Measurements from ENCODE around the gene CARMIL1.

Gene CARMIL1

GRCh38 chr6:25360621-25361020, 81.4 kb downstream of the CARMIL1 start:
- no peak overlapping the region for H3K27ac ChIP-seq (ENCODE audit: low read depth, low read length)
- H3K9ac ChIP-seq (ENCODE audit: low read length): no peak overlapping the region

GRCh38 chr6:25363427-25363826, 84.3 kb downstream of the CARMIL1 start:
- Histone ChIP-seq H3K9me3 (ENCODE audit: low read length) (no peaks in the 10 kb centered on the region), H3K9ac (ENCODE audit: low read length) (no peak overlapping the region), H3K27me3 (ENCODE audit: control insufficient read depth in 1 of 2, insufficient read depth in 2 of 2, low read length in 2 of 2) (no peaks in the 10 kb centered on the region), H3K36me3 (ENCODE audit: insufficient read depth, low read length) (no peaks in the 10 kb centered on the region), H3K27ac (ENCODE audit: low read depth, low read length) (no peak overlapping the region), H3K4me3 (ENCODE audit: low read depth in 1 of 2, low read length in 2 of 2) (no peak overlapping the region), H3K4me1 (ENCODE audit: insufficient read depth, low read length) (no peaks in the 10 kb centered on the region)

More at GRCh38 chr6:25360621-25361020, 81.4 kb downstream of the CARMIL1 start:
- H3K36me3 ChIP-seq (ENCODE audit: insufficient read depth, low read length): no peaks in the 10 kb centered on the region
- no peaks in the 10 kb centered on the region for H3K9me3 ChIP-seq (ENCODE audit: low read length)
- H3K4me3 ChIP-seq (ENCODE audit: low read depth in 1 of 2, low read length in 2 of 2): no peak overlapping the region
- no peaks in the 10 kb centered on the region for H3K27me3 ChIP-seq (ENCODE audit: control insufficient read depth in 1 of 2, insufficient read depth in 2 of 2, low read length in 2 of 2)
- no peaks in the 10 kb centered on the region for H3K4me1 ChIP-seq (ENCODE audit: insufficient read depth, low read length)

GRCh38 chr6:25365154-25365553, 86.0 kb downstream of the CARMIL1 start:
- Histone ChIP-seq H3K9me3 (ENCODE audit: low read length) (no peaks in the 10 kb centered on the region), H3K4me1 (ENCODE audit: insufficient read depth, low read length) (no peaks in the 10 kb centered on the region)

GRCh38 chr6:25366903-25367545, 87.8 kb downstream of the CARMIL1 start:
- Histone ChIP-seq H3K4me3 (ENCODE audit: low read depth in 1 of 2, low read length in 2 of 2) (no peak overlapping the region), H3K4me1 (ENCODE audit: insufficient read depth, low read length) (no peaks in the 10 kb centered on the region), H3K9ac (ENCODE audit: low read length) (no peak overlapping the region), H3K9me3 (ENCODE audit: low read length) (no peaks in the 10 kb centered on the region), H3K36me3 (ENCODE audit: insufficient read depth, low read length) (no peaks in the 10 kb centered on the region), H3K27me3 (ENCODE audit: control insufficient read depth in 1 of 2, insufficient read depth in 2 of 2, low read length in 2 of 2) (no peaks in the 10 kb centered on the region), H3K27ac (ENCODE audit: low read depth, low read length) (no peak overlapping the region)

More at GRCh38 chr6:25365154-25365553, 86.0 kb downstream of the CARMIL1 start:
- Histone ChIP-seq H3K4me3 (ENCODE audit: low read depth in 1 of 2, low read length in 2 of 2) (no peak overlapping the region), H3K36me3 (ENCODE audit: insufficient read depth, low read length) (no peaks in the 10 kb centered on the region), H3K9ac (ENCODE audit: low read length) (no peak overlapping the region), H3K27ac (ENCODE audit: low read depth, low read length) (no peak overlapping the region), H3K27me3 (ENCODE audit: control insufficient read depth in 1 of 2, insufficient read depth in 2 of 2, low read length in 2 of 2) (no peaks in the 10 kb centered on the region)

GRCh38 chr6:25369036-25369432, 89.9 kb downstream of the CARMIL1 start:
- Histone ChIP-seq H3K9ac (ENCODE audit: low read length) (no peak overlapping the region), H3K4me1 (ENCODE audit: insufficient read depth, low read length) (no peaks in the 10 kb centered on the region), H3K36me3 (ENCODE audit: insufficient read depth, low read length) (no peaks in the 10 kb centered on the region), H3K27me3 (ENCODE audit: control insufficient read depth in 1 of 2, insufficient read depth in 2 of 2, low read length in 2 of 2) (no peaks in the 10 kb centered on the region), H3K27ac (ENCODE audit: low read depth, low read length) (no peak overlapping the region), H3K9me3 (ENCODE audit: low read length) (no peaks in the 10 kb centered on the region), H3K4me3 (ENCODE audit: low read depth in 1 of 2, low read length in 2 of 2) (no peak overlapping the region)

GRCh38 chr6:25369433-25370177, 90.4 kb downstream of the CARMIL1 start:
- H3K4me3 ChIP-seq (ENCODE audit: low read depth in 1 of 2, low read length in 2 of 2): no peak overlapping the region
- no peak overlapping the region for H3K9ac ChIP-seq (ENCODE audit: low read length)
- H3K9me3 ChIP-seq (ENCODE audit: low read length): no peaks in the 10 kb centered on the region
- no peaks in the 10 kb centered on the region for H3K4me1 ChIP-seq (ENCODE audit: insufficient read depth, low read length)
- H3K36me3 ChIP-seq (ENCODE audit: insufficient read depth, low read length): no peaks in the 10 kb centered on the region
- no peaks in the 10 kb centered on the region for H3K27me3 ChIP-seq (ENCODE audit: control insufficient read depth in 1 of 2, insufficient read depth in 2 of 2, low read length in 2 of 2)
- no peak overlapping the region for H3K27ac ChIP-seq (ENCODE audit: low read depth, low read length)

GRCh38 chr6:25370178-25371036, 91.2 kb downstream of the CARMIL1 start:
- no peak overlapping the region for H3K27ac ChIP-seq (ENCODE audit: low read depth, low read length)
- H3K36me3 ChIP-seq (ENCODE audit: insufficient read depth, low read length): no peaks in the 10 kb centered on the region
- no peak overlapping the region for H3K9ac ChIP-seq (ENCODE audit: low read length)
- no peak overlapping the region for H3K4me3 ChIP-seq (ENCODE audit: low read depth in 1 of 2, low read length in 2 of 2)
- no peaks in the 10 kb centered on the region for H3K9me3 ChIP-seq (ENCODE audit: low read length)
- H3K27me3 ChIP-seq (ENCODE audit: control insufficient read depth in 1 of 2, insufficient read depth in 2 of 2, low read length in 2 of 2): no peaks in the 10 kb centered on the region
- no peaks in the 10 kb centered on the region for H3K4me1 ChIP-seq (ENCODE audit: insufficient read depth, low read length)

GRCh38 chr6:25371037-25371347, 91.8 kb downstream of the CARMIL1 start:
- H3K4me1 ChIP-seq (ENCODE audit: insufficient read depth, low read length): no peaks in the 10 kb centered on the region
- H3K36me3 ChIP-seq (ENCODE audit: insufficient read depth, low read length): no peaks in the 10 kb centered on the region
- H3K9ac ChIP-seq (ENCODE audit: low read length): no peak overlapping the region
- H3K9me3 ChIP-seq (ENCODE audit: low read length): no peaks in the 10 kb centered on the region
- H3K27ac ChIP-seq (ENCODE audit: low read depth, low read length): no peak overlapping the region
- no peak overlapping the region for H3K4me3 ChIP-seq (ENCODE audit: low read depth in 1 of 2, low read length in 2 of 2)
- no peaks in the 10 kb centered on the region for H3K27me3 ChIP-seq (ENCODE audit: control insufficient read depth in 1 of 2, insufficient read depth in 2 of 2, low read length in 2 of 2)

- Histone ChIP-seq H3K4me3 (ENCODE audit: low read depth in 1 of 2, low read length in 2 of 2) (no peak overlapping the region), H3K4me1 (ENCODE audit: insufficient read depth, low read length) (no peaks in the 10 kb centered on the region), H3K27me3 (ENCODE audit: control insufficient read depth in 1 of 2, insufficient read depth in 2 of 2, low read length in 2 of 2) (no peaks in the 10 kb centered on the region), H3K9ac (ENCODE audit: low read length) (no peak overlapping the region), H3K36me3 (ENCODE audit: insufficient read depth, low read length) (no peaks in the 10 kb centered on the region), H3K9me3 (ENCODE audit: low read length) (no peaks in the 10 kb centered on the region), H3K27ac (ENCODE audit: low read depth, low read length) (no peak overlapping the region)
These were observed 96.0 kb downstream of the CARMIL1 start for GRCh38 chr6:25375125-25375524.

GRCh38 chr6:25377664-25378063, 98.5 kb downstream of the CARMIL1 start:
- Histone ChIP-seq H3K4me3 (ENCODE audit: low read depth in 1 of 2, low read length in 2 of 2) (no peak overlapping the region), H3K4me1 (ENCODE audit: insufficient read depth, low read length) (no peaks in the 10 kb centered on the region), H3K36me3 (ENCODE audit: insufficient read depth, low read length) (no peaks in the 10 kb centered on the region), H3K9ac (ENCODE audit: low read length) (no peak overlapping the region), H3K27ac (ENCODE audit: low read depth, low read length) (no peak overlapping the region), H3K27me3 (ENCODE audit: control insufficient read depth in 1 of 2, insufficient read depth in 2 of 2, low read length in 2 of 2) (no peaks in the 10 kb centered on the region), H3K9me3 (ENCODE audit: low read length) (no peaks in the 10 kb centered on the region)

- H3K4me1 ChIP-seq (ENCODE audit: insufficient read depth, low read length): no peaks in the 10 kb centered on the region
- H3K9me3 ChIP-seq (ENCODE audit: low read length): no peaks in the 10 kb centered on the region
- no peaks in the 10 kb centered on the region for H3K27me3 ChIP-seq (ENCODE audit: control insufficient read depth in 1 of 2, insufficient read depth in 2 of 2, low read length in 2 of 2)
- no peak overlapping the region for H3K27ac ChIP-seq (ENCODE audit: low read depth, low read length)
- H3K36me3 ChIP-seq (ENCODE audit: insufficient read depth, low read length): no peaks in the 10 kb centered on the region
- no peak overlapping the region for H3K4me3 ChIP-seq (ENCODE audit: low read depth in 1 of 2, low read length in 2 of 2)
- H3K9ac ChIP-seq (ENCODE audit: low read length): no peak overlapping the region
These were observed 101.9 kb downstream of the CARMIL1 start for GRCh38 chr6:25381077-25381476.
